Left cardiac atrium (tissue), 4 donors: ENCODE results near the gene ARHGAP15. TPM values are rescaled to one million over a fixed set of nuclear protein-coding genes. Genes with fewer than 3 reads are reported as not detected.

Source experiments
- ATAC-seq, 2 donors: fragments of 200-7000 bp; cut with Tn5 transposase; one replicate each; pipeline ENCODE4 v1.9.1; 2020; ENCODE audit warnings: mild to moderate bottlenecking in 2 of 2, moderate library complexity in 2 of 2
- DNase-seq: peaks from one replicate; pipeline ENCODE4 v3.0.0-alpha.2; 2020
- intact Hi-C, 2 donors: fragments of 100-400 bp; cut with DNase I; formaldehyde crosslinking; loops; one replicate each; pipeline versions ENCODE4 v1.14.1 to v1.15.1; 2022 to 2023
- total RNA-seq, 2 donors: library from RNA; stranded (reverse); fragmentation: NEBNext Ultra II Directional; extraction: Animal tissue kit (Norgen Biotek cat#: 25700); gene quantifications; one replicate each; pipeline ENCODE4 v1.2.1, GENCODE V29; 2021
- donor health status: DM: no; HTN: yes; CAD: no.
- donor health status: DM: no; HTN: yes; CAD: no; lungs with severe emphysema.
- donor health status: DM: yes; HTN: yes; CAD: no.
- donor health status: Dilated cardiomyopathy.

ARHGAP15 gene
- total RNA-seq, 2 donors from 2014 or later, result 7.2 to 8.7 TPM

- DNase-seq (no peak), ATAC-seq (no peak)
- intact Hi-C loops, result no loop called here
Measured at GRCh38 chr2:143564419-143564818, 435.2 kb downstream of the ARHGAP15 start.

DNA sequence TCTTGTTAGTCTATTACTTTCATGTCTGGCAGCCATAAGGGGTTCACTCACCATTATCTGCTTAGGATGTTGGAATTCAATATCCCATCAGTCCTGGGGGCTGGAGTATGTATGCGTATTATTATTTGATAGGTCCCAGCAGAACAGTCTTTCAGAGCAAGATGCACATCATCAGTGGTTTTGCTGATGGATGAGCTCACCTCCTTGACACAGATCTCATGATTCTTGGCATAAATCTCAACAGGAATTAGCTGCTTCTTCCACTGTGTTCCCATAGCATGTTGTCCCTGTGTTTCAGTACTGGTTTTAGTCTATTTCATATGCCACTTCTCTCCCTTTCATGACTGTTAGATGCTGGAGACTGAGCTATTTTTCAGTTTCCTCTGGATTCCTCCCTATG, 442.5 kb downstream of the ARHGAP15 start:
- DNase-seq, result no peak
- intact Hi-C loops, result no loop called here
- no peak for ATAC-seq

DNA sequence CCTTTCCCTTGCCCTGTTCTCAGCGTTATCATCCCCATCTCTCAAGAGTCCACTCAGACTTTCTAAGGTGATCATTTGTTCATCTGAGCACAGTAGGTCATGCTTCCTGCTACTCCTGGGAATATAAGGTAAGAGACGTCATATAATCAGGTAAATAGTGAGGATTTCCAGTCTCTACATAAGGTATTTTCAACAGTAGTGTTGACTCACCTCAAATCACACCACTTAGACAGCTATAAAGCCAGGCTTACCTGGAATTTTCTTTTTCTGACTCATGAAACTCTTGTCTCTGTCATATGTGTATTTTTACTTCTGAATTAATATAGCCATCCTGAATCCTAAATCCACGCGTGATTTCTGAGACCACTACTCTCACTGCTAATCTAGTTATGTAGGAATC, 443.2 kb downstream of the ARHGAP15 start:
- ATAC-seq, result no peak
- no peak for DNase-seq
- intact Hi-C loops, result no loop called here

DNA sequence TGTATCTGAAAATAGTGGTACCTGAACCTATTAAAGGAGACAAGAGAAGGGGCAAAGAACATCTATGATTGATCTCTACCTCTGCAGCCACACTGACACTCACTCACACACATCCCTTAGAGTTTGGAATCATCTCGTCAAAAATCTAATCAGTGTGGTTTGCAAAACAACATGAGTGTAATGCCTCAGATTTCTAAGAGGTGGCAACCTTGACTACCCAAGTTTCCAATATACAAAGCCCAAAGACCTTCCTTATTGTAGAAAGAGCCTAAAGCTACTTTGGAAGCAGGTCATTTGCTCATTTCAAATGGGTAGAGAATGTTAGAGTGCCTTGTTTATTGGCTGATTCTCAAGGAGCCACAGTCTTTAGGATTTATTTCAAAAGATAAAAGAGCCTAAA, 444.9 kb downstream of the ARHGAP15 start:
- intact Hi-C loops, result no loop called here
- DNase-seq (no peak), ATAC-seq (no peak)

GRCh38 chr2:143575340-143575739, 446.1 kb downstream of the ARHGAP15 start:
- intact Hi-C loops, result no loop called here
- ATAC-seq (no peak), DNase-seq (no peak)

DNA sequence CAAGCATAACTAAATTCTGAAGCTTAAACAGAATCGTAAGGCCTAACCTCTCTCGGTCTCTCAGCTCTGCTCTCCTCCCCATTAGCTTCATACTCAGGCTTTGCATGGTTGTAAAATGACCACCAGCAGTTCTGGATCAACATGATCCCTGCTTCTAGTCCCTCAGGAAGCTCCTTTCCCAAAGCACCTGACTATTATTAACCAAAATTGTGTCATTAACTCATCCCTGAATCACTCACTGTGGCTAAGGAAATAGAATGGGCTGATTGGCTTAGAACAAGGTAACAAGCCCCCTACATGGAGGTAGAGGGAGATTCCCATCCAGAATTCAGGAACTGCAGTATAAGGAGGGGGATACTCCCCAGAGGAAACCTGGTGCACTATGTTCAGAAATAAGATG, 448.3 kb downstream of the ARHGAP15 start:
- no peak for ATAC-seq
- intact Hi-C loops, result no loop called here
- DNase-seq, result no peak

GRCh38 chr2:143579456-143579855, 450.2 kb downstream of the ARHGAP15 start:
- no peak for DNase-seq
- intact Hi-C loops, result no loop called here
- no peak for ATAC-seq

DNA sequence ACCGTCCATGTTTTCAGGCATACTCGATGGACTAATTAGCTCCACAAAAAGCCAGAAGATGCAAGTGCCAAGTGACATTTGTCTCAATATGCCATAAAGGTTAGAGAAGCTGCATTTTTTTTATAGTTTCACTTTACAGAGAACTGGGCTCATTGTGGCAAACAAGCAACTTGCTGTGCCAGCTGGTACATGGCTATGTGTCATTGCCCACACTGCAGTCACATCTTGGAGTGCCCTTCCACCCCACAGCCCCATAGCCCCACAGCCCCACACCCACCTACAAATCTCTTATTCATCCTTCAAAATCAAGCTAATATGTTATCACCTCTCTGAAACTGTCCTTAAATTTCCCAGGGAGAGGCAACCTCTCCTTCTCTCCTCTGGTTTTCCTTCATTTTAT, 451.9 kb downstream of the ARHGAP15 start:
- no peak for DNase-seq
- no peak for ATAC-seq
- intact Hi-C loops, result no loop called here

DNA sequence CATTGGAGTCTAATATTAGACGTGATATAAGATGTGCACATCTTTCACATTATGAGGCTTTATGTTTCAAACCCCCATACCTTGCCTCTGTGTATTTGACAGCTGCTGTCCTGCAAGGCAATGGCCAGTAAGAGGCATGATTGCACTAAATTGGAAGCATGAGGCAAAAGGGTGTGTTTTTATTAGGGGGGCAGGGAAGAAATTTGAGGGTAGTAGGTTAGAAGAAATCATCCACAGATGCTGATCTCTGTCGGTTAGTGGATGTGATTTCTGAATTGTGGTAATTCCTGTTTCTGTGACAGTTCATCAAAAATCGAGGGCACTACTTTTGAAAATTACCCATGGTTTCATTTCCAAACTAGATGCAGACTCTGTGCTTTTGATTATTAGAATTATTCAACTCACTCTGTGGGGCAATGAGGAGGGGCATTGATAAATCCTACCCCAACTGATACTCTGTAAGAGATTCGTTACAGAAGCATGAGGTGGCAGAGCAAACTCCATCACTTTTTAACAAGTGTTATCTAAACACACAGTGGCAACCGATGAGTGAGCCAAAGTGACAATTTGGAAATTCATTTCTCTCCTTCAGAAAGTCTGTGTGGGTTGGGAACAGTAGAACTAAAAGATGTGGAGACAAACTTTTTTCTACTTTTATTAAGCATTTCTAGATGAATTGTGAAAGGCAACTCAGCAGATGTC, 453.0 kb downstream of the ARHGAP15 start:
- DNase-seq (no peak), ATAC-seq (peak in 1 of 2 donors; percentile 34)
- intact Hi-C loops, result no loop called here

DNA sequence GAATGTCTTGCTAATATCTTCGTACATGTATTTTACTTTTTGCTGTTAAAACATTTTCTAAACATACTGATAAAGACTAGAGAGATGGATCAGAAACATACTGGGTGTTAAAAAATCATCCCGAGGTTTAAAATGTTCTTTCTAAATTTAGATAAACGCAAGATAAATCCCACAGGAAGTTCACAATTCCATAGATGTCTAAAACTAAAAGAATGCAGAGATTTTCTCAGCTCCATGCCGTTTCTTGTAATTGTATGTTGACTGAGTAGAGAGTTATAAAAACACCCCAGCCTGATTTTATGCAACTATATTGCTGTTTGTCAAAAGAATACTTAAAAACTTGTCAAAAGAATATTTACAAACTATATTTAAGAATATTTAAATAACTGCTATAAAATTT, 455.7 kb downstream of the ARHGAP15 start:
- intact Hi-C loops, result no loop called here
- ATAC-seq, result no peak
- DNase-seq, result no peak

DNA sequence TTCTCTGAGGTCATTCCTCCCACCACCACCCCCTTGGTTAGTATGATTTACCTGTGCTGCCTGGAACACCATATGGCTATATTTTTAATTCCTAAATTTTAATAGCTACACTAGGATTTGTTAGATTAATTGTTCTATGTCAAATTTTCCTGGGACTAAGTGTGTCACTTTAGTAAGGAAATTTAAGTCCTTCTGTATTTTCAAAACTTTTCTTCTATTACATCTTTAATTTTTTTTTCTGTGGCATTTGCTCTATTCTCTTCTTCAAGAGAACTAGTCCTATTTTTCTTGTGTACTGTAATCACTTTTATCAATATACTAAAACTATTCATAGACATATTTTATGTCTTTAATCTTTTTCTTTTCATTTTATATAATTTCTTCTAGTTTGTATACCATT, 456.9 kb downstream of the ARHGAP15 start:
- no peak for ATAC-seq
- intact Hi-C loops, result no loop called here

GRCh38 chr2:143588746-143589145, 459.5 kb downstream of the ARHGAP15 start:
- no peak for ATAC-seq
- no peak for DNase-seq
- intact Hi-C loops, result no loop called here

More for the DNA sequence above, 456.9 kb downstream of the ARHGAP15 start:
- DNase-seq, result no peak

DNA sequence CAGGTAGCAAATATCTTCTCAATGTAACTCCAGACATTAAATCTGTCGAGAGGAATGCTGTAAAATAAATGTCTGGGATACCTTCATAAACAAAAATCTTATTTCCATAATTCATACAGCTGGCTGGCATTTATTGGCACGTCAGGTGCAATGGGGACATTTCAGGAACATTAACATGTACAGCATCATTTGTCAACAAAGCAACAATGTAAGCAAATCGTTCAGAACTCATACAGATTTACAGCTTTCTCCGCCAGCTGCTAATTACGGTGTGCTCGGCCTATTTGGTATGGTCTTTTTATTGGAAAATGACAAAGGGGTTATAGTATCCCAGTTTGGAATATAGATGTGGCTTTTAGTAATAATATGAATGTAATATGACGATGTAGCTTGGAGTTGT, 464.9 kb downstream of the ARHGAP15 start:
- ATAC-seq (no peak), DNase-seq (no peak)
- intact Hi-C loops, result no loop called here

DNA sequence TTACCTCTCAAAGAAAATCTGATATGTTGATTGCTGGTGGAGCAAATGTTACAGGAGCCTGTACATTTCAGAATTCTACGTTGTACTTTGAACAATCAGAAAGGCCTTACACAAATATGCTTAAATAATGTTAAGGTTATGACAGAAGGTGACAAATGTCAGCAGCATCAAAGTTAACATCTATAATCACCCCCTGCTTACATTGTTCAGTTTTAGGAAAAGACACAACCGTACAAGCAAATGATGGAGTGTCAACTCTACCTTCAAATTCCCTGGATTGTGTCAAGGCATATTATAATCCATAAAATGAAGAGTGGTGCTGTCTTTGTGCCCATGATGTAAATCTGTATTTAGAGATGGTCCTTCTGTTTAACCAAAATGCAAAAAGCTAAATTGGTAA, 465.5 kb downstream of the ARHGAP15 start:
- no peak for DNase-seq
- intact Hi-C loops, result no loop called here
- no peak for ATAC-seq

GRCh38 chr2:143600116-143600515, 470.9 kb downstream of the ARHGAP15 start:
- no peak for ATAC-seq
- DNase-seq, result no peak
- intact Hi-C loops, result no loop called here

- ATAC-seq (no peak), DNase-seq (no peak)
- intact Hi-C loops, result no loop called here
Measured at GRCh38 chr2:143601828-143602227, 472.6 kb downstream of the ARHGAP15 start.

DNA sequence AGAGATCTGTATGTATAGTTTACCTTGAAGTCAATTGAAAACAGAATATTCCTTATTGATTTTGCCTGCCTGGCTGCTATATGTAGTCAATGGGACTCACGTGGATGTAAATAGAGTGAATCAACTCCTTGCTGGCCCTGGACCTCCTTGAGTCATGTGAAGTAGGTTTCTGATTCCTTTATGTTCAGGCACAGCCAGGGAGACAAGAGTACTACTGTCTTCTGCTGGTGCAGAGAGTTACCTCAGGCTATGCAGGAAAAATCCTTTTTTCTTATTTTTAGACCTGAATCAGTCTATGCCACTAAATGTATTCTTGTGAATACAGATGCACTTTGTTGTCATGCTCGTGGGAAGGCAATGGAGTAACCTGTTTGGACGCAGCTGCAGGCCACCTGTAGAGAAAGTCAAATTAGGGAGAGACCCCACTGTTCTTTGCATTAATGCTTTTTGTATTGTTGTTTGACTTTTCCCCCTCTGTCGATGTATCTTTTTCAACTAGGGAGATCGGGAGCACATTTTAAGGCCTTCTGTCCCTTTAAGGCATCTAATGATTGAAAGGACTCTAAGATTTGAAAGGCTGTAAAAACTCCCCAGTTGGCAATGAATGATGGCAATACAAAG, 473.9 kb downstream of the ARHGAP15 start:
- ATAC-seq, result no peak
- no peak for DNase-seq
- intact Hi-C loops, result no loop called here

DNA sequence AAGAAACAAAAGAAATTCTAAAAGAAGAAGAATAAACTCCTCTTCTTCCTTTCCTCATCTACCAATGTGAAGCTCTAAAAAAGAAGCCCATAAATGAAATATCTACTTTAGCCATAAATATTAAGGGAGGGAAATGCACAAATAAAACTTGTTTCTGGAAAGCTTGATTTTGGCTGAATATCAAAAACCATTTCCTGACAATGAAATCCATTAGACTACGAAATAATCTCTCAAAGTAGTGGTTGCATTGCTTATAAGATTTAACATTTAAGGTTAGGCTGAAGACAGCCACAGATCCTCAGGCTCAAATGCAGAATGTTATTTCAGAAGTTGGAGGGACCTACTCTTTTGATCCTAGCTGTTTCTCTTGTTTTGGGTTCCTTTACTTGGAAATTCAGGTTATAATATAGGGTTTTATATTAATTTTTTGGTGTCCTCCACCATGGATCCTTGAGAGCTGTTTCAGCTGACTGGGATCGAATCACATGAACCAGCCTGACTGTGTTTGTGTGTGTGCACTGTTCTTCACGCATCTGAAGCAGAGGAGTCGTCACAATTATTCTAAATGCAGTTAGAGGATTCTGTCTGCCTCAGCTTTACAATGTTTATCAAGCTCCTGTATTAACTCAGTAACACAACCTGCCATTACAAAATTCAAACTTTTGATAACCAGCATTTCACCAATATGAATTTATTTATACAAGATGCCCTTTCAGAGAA, 474.8 kb downstream of the ARHGAP15 start:
- DNase-seq, result no peak
- no peak for ATAC-seq
- intact Hi-C loops, result no loop called here

DNA sequence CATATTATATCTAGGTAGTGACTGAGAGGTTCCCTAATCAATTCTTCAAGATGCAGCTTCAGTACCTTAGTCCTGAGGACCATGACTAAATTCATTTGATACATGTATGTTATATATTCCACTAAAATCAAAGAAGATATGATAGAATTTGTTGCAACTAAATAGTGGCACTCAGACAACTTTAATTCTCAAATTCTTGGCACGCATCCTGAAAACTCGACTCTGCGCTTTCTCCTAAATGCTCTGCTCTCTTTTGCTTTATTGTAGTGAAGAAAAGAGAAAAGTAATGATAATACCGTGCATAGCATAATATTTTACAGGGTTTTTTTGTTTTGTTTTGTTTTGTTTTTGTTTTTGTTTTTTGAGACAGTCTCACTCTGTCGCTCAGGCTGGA, 475.3 kb downstream of the ARHGAP15 start:
- intact Hi-C loops, result no loop called here

GRCh38 chr2:143607231-143608062, 478.2 kb downstream of the ARHGAP15 start:
- ATAC-seq (peak; percentile 15 to 55), DNase-seq (no peak)
- intact Hi-C loops, result no loop called here

More for the DNA sequence above, 475.3 kb downstream of the ARHGAP15 start:
- no peak for DNase-seq
- ATAC-seq, result no peak
